CD8-positive, alpha-beta memory T cell (primary cell): ENCODE data around the gene PSMB1. TPM values are rescaled to one million over a fixed set of nuclear protein-coding genes. Genes with fewer than 3 reads are reported as not detected.
A peak's percentile ranks its signal among the peaks of the same experiment; 100 is the strongest.
"Not testable (repeated sequence)": the region's sequence is repeated elsewhere in the genome, so short reads cannot be mapped to it uniquely, and the experiment has no call there.

Experiments used
- CTCF ChIA-PET: fragments of 350-600 bp; sonication (Branson Sonifier 250); formaldehyde crosslinking; loops from one replicate; lab custom pipeline; 2021; ENCODE audit warnings: antibody characterized with exemption; lab: Charles Lee
- POLR2A ChIA-PET: fragments of 350-600 bp; sonication (Branson Sonifier 250); formaldehyde crosslinking; loops from one replicate; lab custom pipeline; 2021; ENCODE audit warnings: antibody characterized with exemption; lab: Charles Lee
- DNase-seq, 5 donors: peaks; one replicate each; pipeline versions ENCODE4 v3.0.0 to v3.0.0-alpha.2; 2020 to 2022; ENCODE audit warnings: mixed read lengths in 1 of 5
- H3K27ac ChIP-seq: one replicate; pipeline ENCODE4 v1.7.0; 2013; ENCODE audit warnings: low read depth, mild to moderate bottlenecking, low read length, moderate library complexity
- H3K27me3 ChIP-seq: 2 replicates; pipeline ENCODE4 v1.7.0; 2013; ENCODE audit warnings: low read length, mild to moderate bottlenecking; ENCODE audit not compliant: insufficient read depth, poor library complexity, severe bottlenecking
- H3K36me3 ChIP-seq: 2 replicates; pipeline ENCODE4 v1.7.0; 2013; ENCODE audit warnings: mild to moderate bottlenecking, low read length, moderate library complexity; ENCODE audit not compliant: insufficient read depth
- H3K4me1 ChIP-seq: 2 replicates; pipeline ENCODE4 v1.7.0; 2013; ENCODE audit warnings: mild to moderate bottlenecking, low read length, moderate library complexity; ENCODE audit not compliant: insufficient read depth
- H3K4me3 ChIP-seq: 2 replicates; pipeline ENCODE4 v1.7.0; 2013; ENCODE audit warnings: mild to moderate bottlenecking, low read length
- H3K9me3 ChIP-seq: 2 replicates; pipeline ENCODE4 v1.7.0; 2013; ENCODE audit warnings: mild to moderate bottlenecking, low read length
- H3K27ac Mint-ChIP-seq, 8 donors: one replicate each; pipeline ENCODE4 v1.8.0; 2020 to 2021; ENCODE audit warnings: mixed read lengths in 8 of 8, mild to moderate bottlenecking in 6 of 8, inconsistent platforms in 3 of 8, moderate library complexity in 3 of 8
- H3K27me3 Mint-ChIP-seq, 2 donors: one replicate each; pipeline ENCODE4 v1.8.0; 2020 to 2021; ENCODE audit warnings: mixed read lengths in 2 of 2, mild to moderate bottlenecking in 1 of 2, moderate library complexity in 1 of 2
- H3K36me3 Mint-ChIP-seq, 3 donors: one replicate each; pipeline ENCODE4 v1.8.0; 2020 to 2021; ENCODE audit warnings: mixed read lengths in 3 of 3, inconsistent platforms in 1 of 3, mild to moderate bottlenecking in 1 of 3
- H3K4me1 Mint-ChIP-seq, 3 donors: one replicate each; pipeline ENCODE4 v1.8.0; 2020 to 2021; ENCODE audit warnings: mixed read lengths in 3 of 3, inconsistent platforms in 1 of 3, mild to moderate bottlenecking in 1 of 3
- H3K4me3 Mint-ChIP-seq, 7 donors: one replicate each; pipeline ENCODE4 v1.8.0; 2020 to 2021; ENCODE audit warnings: mixed read lengths in 7 of 7, mild to moderate bottlenecking in 6 of 7, moderate library complexity in 4 of 7, inconsistent platforms in 2 of 7
- H3K9me3 Mint-ChIP-seq, 5 donors: one replicate each; pipeline ENCODE4 v1.8.0; 2020 to 2022; ENCODE audit warnings: mixed read lengths in 5 of 5, mild to moderate bottlenecking in 3 of 5, moderate library complexity in 2 of 5, inconsistent platforms in 1 of 5
- polyA plus RNA-seq: library from polyadenylated mRNA; unstranded; fragments of 300-500 nt; fragmentation: Illumina TruSeq; gene quantifications from one replicate; pipeline ENCODE4 v1.2.3, GENCODE V29; 2021
- total RNA-seq, 2 experiments: library from RNA; stranded (reverse); gene quantifications; one replicate each; pipeline ENCODE4 v1.2.3, GENCODE V29; 2021

PSMB1 gene
- total and polyA plus RNA-seq, 3 experiments from 2014 or later: 296 to 478 (median 298) TPM

DNA sequence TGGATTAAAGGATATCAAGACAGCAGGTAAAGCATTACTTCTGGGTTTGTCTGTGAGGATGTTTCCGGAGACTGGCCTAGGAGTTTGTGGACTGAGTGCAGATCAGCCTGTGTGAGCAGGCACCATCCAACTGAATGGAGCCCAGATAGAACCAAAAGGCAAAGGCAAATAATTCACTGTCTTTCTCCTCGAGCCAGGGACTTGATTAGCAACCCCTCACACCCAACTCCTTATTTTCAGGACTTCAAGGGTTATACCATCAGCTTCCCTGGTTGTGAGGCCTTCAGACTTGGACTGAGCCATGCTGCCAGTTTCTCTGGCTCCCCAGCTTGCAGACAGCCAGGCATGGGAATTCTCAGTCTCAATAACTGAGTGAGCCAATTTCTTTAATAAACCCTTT, 19.3 kb downstream of the PSMB1 start:
- peaks cover 15 to 63% (median 27%) of the 10 kb centered on the region in 3 donors for H3K36me3 Mint-ChIP-seq
- H3K27ac Mint-ChIP-seq: peak overlapping the region in 3 of 8 donors; percentile 13 to 52 (median 43)
- no peak overlapping the region for H3K4me3 ChIP-seq
- no peak overlapping the region for H3K4me3 Mint-ChIP-seq
- H3K4me1 Mint-ChIP-seq: peaks cover 0 to 3% (median 0%) of the 10 kb centered on the region in 3 donors
- no peaks in the 10 kb centered on the region for H3K27me3 ChIP-seq
- DNase-seq: no peak
- ChIA-PET CTCF (interaction anchor here (1.1 kb wide), 1 partner anchor 702 kb away, joined by 3 read pairs; no protein-coding TSS in a partner anchor), POLR2A (no interaction called here)
- H3K27me3 Mint-ChIP-seq: peaks cover 0 to 1% of the 10 kb centered on the region in 2 donors
- H3K4me1 ChIP-seq: no peaks in the 10 kb centered on the region
- H3K36me3 ChIP-seq: peaks cover 48% of the 10 kb centered on the region
- no peaks in the 10 kb centered on the region for H3K9me3 ChIP-seq
- no peak overlapping the region for H3K27ac ChIP-seq
- no peaks in the 10 kb centered on the region for H3K9me3 Mint-ChIP-seq

DNA sequence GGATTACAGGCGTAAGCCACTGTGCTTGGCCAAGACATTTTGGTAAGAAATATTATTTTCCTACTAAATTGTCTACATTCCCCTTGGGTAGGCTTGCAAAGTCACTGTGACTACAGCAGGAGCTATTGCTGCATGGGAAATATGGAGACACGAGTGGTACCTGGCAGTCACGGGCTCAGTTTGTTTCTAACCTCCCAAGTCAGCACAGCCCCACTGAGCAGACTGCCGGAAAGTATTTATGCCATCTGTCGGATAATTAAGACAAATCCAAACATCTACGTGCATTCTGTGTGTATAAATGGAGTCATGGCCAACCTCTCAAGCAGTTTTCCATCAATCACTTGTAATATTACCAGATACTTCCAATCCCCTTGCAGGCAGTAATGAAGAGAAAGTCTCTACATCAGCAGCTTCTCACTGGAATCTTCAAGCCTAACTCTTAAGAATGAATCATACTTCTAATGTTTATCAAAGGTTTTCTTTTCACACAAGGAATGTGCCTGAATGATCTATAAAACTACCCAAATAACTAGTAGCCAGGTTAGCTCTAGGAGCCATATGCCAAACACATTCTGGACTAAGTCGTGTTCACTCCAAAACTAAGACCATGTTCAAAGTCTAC, 20.1 kb downstream of the PSMB1 start:
- H3K27me3 Mint-ChIP-seq: peaks cover 0 to 1% of the 10 kb centered on the region in 2 donors
- no peaks in the 10 kb centered on the region for H3K27me3 ChIP-seq
- H3K9me3 Mint-ChIP-seq: no peaks in the 10 kb centered on the region
- ChIA-PET CTCF (interaction anchor here (0.7 to 1.3 kb wide), 2 partner anchors 323 to 743 kb away, joined by 3 read pairs; no protein-coding TSS in a partner anchor), POLR2A (no interaction called here)
- H3K4me3 ChIP-seq: no peak overlapping the region
- H3K4me1 Mint-ChIP-seq: no peaks in the 10 kb centered on the region
- no peak for DNase-seq
- no peak overlapping the region for H3K27ac ChIP-seq
- H3K9me3 ChIP-seq: no peaks in the 10 kb centered on the region
- H3K4me3 Mint-ChIP-seq: no peak overlapping the region
- peaks cover 15 to 57% (median 25%) of the 10 kb centered on the region in 3 donors for H3K36me3 Mint-ChIP-seq
- no peak overlapping the region for H3K27ac Mint-ChIP-seq
- no peaks in the 10 kb centered on the region for H3K4me1 ChIP-seq
- H3K36me3 ChIP-seq: peaks cover 43% of the 10 kb centered on the region

DNA sequence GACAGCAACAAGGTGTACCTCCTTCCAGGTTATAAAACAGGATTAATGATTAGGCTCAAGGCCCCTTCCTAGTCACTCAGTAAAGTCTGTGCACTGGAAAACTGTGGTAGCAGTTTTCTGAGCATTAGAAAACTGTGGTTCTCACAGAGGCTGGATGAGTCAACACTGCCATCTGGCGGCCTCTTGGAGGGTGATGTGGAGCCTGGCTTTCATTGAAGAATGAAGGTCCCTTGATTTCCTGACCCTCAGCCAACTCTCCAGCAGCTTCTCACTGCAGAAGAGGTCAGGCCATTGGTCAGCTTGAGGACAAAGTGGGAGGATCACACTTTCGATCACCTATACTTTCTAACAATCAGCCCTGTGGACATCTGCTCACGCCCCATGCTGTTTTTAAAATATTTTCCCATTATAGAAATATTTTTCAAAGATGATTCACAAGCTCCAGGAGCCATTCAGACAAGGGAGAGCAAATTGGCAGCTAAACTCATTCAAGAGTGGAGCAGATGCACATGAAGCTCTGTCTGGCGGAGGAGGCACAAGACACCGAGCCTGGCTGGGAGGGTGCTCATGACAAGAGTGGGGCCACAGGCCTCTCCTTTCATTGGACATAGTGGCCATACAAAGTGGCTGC, 23.2 kb downstream of the PSMB1 start:
- peak overlapping the region in 2 of 8 donors; percentile 42 to 72 for H3K27ac Mint-ChIP-seq
- H3K27me3 ChIP-seq: no peaks in the 10 kb centered on the region
- ChIA-PET CTCF (interaction anchor here (0.8 to 3.1 kb wide), 14 partner anchors 9 to 1637 kb away, joined by 3 to 13 read pairs (median 4); partner anchors contain the start of gene TBP), POLR2A (no interaction called here)
- H3K9me3 Mint-ChIP-seq: no peaks in the 10 kb centered on the region
- peaks cover 12% of the 10 kb centered on the region for H3K36me3 ChIP-seq
- no peaks in the 10 kb centered on the region for H3K4me1 Mint-ChIP-seq
- H3K36me3 Mint-ChIP-seq: peaks cover 5 to 27% (median 9%) of the 10 kb centered on the region in 3 donors
- no peak overlapping the region for H3K27ac ChIP-seq
- H3K9me3 ChIP-seq: no peaks in the 10 kb centered on the region
- H3K4me3 ChIP-seq: no peak overlapping the region
- DNase-seq: peak; percentile 38 to 73 (median 49)
- H3K27me3 Mint-ChIP-seq: peaks cover 0 to 1% of the 10 kb centered on the region in 2 donors
- peak overlapping the region in 1 of 7 donors; percentile 13 for H3K4me3 Mint-ChIP-seq
- no peaks in the 10 kb centered on the region for H3K4me1 ChIP-seq

DNA sequence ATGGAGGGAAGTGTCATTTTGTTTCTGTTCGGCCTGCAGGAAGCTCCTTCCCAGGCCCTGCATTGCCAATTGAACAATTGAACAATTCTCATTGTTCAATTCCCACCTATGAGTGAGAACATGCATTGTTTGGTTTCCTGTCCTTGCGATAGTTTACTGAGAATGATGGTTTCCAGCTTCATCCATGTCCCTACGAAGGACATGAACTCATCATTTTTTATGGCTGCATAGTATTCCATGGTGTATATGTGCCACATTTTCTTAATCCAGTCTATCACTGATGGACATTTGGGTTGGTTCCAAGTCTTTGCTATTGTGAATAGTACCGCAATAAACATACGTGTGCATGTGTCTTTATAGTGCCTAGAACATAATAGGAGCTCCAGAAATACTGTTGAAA, 25.1 kb downstream of the PSMB1 start:
- H3K27me3 ChIP-seq, H3K27ac ChIP-seq, H3K9me3 Mint-ChIP-seq, H3K4me1 ChIP-seq, H3K4me3 Mint-ChIP-seq, H3K4me1 Mint-ChIP-seq, H3K36me3 Mint-ChIP-seq, DNase-seq, H3K9me3 ChIP-seq, POLR2A ChIA-PET, H3K4me3 ChIP-seq, H3K27me3 Mint-ChIP-seq, H3K36me3 ChIP-seq, H3K27ac Mint-ChIP-seq: not testable (repeated sequence)
- CTCF ChIA-PET: interaction anchor here (1.0 to 1.8 kb wide), 4 partner anchors 10 to 738 kb away, joined by 3 to 6 read pairs (median 4); no protein-coding TSS in a partner anchor

DNA sequence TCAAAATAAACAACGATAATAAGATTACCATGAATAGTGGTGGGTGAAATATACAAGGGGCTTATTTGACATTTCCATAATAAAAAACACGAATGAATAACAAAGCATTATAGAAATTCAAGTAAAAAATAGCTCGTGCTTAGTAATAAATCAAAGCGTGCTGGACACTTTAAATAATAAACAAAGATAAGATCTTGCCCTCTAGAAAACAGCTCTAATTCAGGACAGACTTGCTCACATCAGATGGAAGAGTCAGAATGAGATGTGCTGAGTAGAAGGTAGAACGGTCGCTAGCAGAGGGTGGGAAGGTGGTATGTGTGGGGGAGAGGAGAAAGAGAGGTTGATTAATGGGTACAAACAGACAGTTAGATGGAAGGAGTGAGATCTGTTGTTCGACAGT, 27.3 kb downstream of the PSMB1 start:
- no peak overlapping the region for H3K27ac Mint-ChIP-seq
- H3K4me1 ChIP-seq: no peaks in the 10 kb centered on the region
- no peaks in the 10 kb centered on the region for H3K36me3 ChIP-seq
- H3K4me1 Mint-ChIP-seq: peaks cover 0 to 7% (median 5%) of the 10 kb centered on the region in 3 donors
- no peaks in the 10 kb centered on the region for H3K36me3 Mint-ChIP-seq
- no peaks in the 10 kb centered on the region for H3K9me3 Mint-ChIP-seq
- POLR2A ChIA-PET: no interaction called here
- H3K4me3 Mint-ChIP-seq: no peak overlapping the region
- H3K27ac ChIP-seq: no peak overlapping the region
- CTCF ChIA-PET: interaction anchor here (0.6 to 0.9 kb wide), 4 partner anchors 9 to 736 kb away, joined by 3 to 6 read pairs (median 3); no protein-coding TSS in a partner anchor
- no peak overlapping the region for H3K4me3 ChIP-seq
- H3K27me3 ChIP-seq: no peaks in the 10 kb centered on the region
- H3K9me3 ChIP-seq: no peaks in the 10 kb centered on the region
- DNase-seq: no peak
- peaks cover 3 to 6% of the 10 kb centered on the region in 2 donors for H3K27me3 Mint-ChIP-seq

DNA sequence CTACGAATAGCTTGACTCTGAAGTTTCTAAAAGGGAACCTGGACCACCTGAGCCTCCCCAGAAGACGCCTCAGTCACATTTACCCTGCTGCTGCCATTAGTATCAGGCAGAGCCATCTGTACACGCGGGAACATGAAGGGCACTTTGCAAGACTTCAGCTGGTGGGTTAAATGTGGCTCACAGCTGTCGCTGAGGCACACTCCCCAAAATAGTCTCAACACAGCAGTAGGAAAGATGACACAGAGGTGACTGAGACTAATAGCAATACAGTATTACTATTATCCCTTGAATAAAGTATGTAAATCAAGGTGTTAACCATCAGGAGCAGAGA, 29.0 kb downstream of the PSMB1 start:
- no peak for DNase-seq
- H3K4me3 ChIP-seq: no peak overlapping the region
- H3K36me3 ChIP-seq: no peaks in the 10 kb centered on the region
- no peak overlapping the region for H3K4me3 Mint-ChIP-seq
- CTCF ChIA-PET: interaction anchor here (1.1 kb wide), 1 partner anchor 734 kb away, joined by 3 read pairs; no protein-coding TSS in a partner anchor
- no peaks in the 10 kb centered on the region for H3K36me3 Mint-ChIP-seq
- H3K27me3 ChIP-seq: no peaks in the 10 kb centered on the region
- peaks cover 0 to 7% (median 5%) of the 10 kb centered on the region in 3 donors for H3K4me1 Mint-ChIP-seq
- POLR2A ChIA-PET: no interaction called here
- H3K9me3 Mint-ChIP-seq: no peaks in the 10 kb centered on the region
- no peaks in the 10 kb centered on the region for H3K4me1 ChIP-seq
- no peak overlapping the region for H3K27ac Mint-ChIP-seq
- no peak overlapping the region for H3K27ac ChIP-seq
- H3K9me3 ChIP-seq: no peaks in the 10 kb centered on the region
- H3K27me3 Mint-ChIP-seq: peaks cover 7 to 18% of the 10 kb centered on the region in 2 donors

DNA sequence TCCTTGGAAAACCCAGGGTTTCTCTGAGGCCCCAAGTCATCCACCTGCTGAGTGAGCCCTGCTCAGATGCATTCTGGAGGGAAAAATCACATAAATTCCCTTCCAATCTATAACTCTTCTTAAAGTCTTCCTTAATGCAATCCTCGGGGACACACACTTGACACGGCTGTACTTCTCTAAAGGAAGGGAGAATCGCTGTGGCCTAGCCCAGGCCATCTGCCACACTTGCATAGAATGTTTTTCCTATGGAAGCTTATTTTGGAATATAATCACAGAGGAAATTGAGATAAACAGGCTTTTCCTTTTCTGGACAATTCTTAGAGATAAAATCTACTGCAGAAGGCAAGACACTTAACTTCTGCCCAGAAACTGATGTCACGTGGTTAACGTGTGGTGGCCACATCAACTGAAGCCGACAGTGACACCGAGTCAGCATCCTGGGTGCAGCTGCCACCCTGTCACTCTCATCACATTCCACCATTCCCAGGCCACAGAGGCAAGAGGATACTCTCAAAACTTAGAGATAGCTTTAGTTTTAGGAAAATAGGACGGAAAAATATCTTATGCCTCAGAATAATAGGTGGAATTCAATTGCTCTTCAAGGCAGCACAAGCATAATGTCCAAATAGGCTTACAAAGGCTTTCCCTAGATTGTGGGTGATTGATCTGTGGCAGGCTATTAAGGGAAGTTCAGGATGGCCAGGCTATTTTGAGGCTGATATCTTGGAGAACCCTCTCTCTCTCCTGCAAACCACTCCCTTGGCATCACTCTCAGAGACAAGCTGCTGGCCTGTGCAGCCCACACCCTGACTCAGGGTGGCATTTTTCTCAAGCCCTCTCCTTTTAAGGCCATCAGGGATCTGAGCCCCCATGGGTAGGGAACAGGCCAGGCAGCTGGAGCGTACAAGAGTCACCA, 29.6 kb downstream of the PSMB1 start:
- POLR2A ChIA-PET: no interaction called here
- H3K36me3 ChIP-seq: no peaks in the 10 kb centered on the region
- no peaks in the 10 kb centered on the region for H3K9me3 ChIP-seq
- no peaks in the 10 kb centered on the region for H3K27me3 ChIP-seq
- Mint-ChIP-seq H3K36me3 (no peaks in the 10 kb centered on the region), H3K27me3 (peaks cover 10 to 23% of the 10 kb centered on the region in 2 donors), H3K4me1 (peaks cover 0 to 7% (median 5%) of the 10 kb centered on the region in 3 donors), H3K9me3 (no peaks in the 10 kb centered on the region), H3K4me3 (no peak overlapping the region), H3K27ac (no peak overlapping the region)
- no peak overlapping the region for H3K27ac ChIP-seq
- CTCF ChIA-PET: interaction anchor here (1.1 to 1.7 kb wide), 2 partner anchors 692 to 733 kb away, joined by 3 to 5 read pairs; no protein-coding TSS in a partner anchor
- no peaks in the 10 kb centered on the region for H3K4me1 ChIP-seq
- DNase-seq: no peak
- H3K4me3 ChIP-seq: no peak overlapping the region
